NCI-H69 (cell line): Measurements from ENCODE around the gene PLCD4.

Experiments
- DNase-seq: peaks from one replicate; lab custom pipeline; 2025; lab: John Stamatoyannopoulos, UW

The PLCD4 gene

GRCh38 chr2:218607436-218608115, at the start of gene PLCD4:
PLCD4 (plus strand) TSS chr2:218607899; CDS start chr2:218615740, 7,841 bp downstream.
- peak; percentile 85 for DNase-seq

- no peak for DNase-seq
Observed at GRCh38 chr2:218557941-218558340, 49.8 kb upstream of the PLCD4 start.

- DNase-seq = no peak
Observed at GRCh38 chr2:218558986-218559385, 48.7 kb upstream of the PLCD4 start.

- DNase-seq = no peak
Observed at GRCh38 chr2:218564056-218564455, 43.6 kb upstream of the PLCD4 start.

GRCh38 chr2:218566296-218566695, 41.4 kb upstream of the PLCD4 start:
- no peak for DNase-seq

- DNase-seq = no peak
Observed at GRCh38 chr2:218567797-218568189, 39.9 kb upstream of the PLCD4 start.

- peak; percentile 97 for DNase-seq
Observed at GRCh38 chr2:218568190-218569037, 39.3 kb upstream of the PLCD4 start, which contains the start of the genes CNOT9 and USP37. CNOT9 (plus strand) TSS chr2:218568839; CDS start chr2:218568955, 116 bp downstream. USP37 (minus strand) TSS chr2:218568351; CDS start chr2:218558653, 9,698 bp downstream.

- DNase-seq = peak; percentile 74
Observed at GRCh38 chr2:218569038-218569431, 38.7 kb upstream of the PLCD4 start.

- peak; percentile 51 for DNase-seq
Observed at GRCh38 chr2:218569661-218570500, 37.8 kb upstream of the PLCD4 start.

- DNase-seq = peak; percentile 9
Observed at GRCh38 chr2:218570850-218571249, 36.8 kb upstream of the PLCD4 start.

- no peak for DNase-seq
Observed at GRCh38 chr2:218576854-218577253, 30.8 kb upstream of the PLCD4 start.

- peak; percentile 1 for DNase-seq
Observed at GRCh38 chr2:218577482-218578220, 30.0 kb upstream of the PLCD4 start.

- DNase-seq = no peak
Observed at GRCh38 chr2:218578272-218578877, 29.3 kb upstream of the PLCD4 start.

- DNase-seq = no peak
Observed at GRCh38 chr2:218582076-218582475, 25.6 kb upstream of the PLCD4 start.

- DNase-seq = peak; percentile 0
Observed at GRCh38 chr2:218583983-218584850, 23.5 kb upstream of the PLCD4 start.

- DNase-seq = no peak
Observed at GRCh38 chr2:218585541-218585940, 22.2 kb upstream of the PLCD4 start.

GRCh38 chr2:218605432-218605831, 2.3 kb upstream of the PLCD4 start:
- peak; percentile 91 for DNase-seq

- no peak for DNase-seq
Observed at GRCh38 chr2:218615868-218616315, 8.2 kb downstream of the PLCD4 start.

- DNase-seq = peak; percentile 44
Observed at GRCh38 chr2:218618102-218618860, 10.6 kb downstream of the PLCD4 start.
